MCF 10A (cell line): ENCODE results near the gene PDZD7. TPM values are rescaled to one million over a fixed set of nuclear protein-coding genes. Genes with fewer than 3 reads are reported as not detected.
A peak's percentile ranks its signal among the peaks of the same experiment; 100 is the strongest.

Experiments
- BruUV-seq: library from RNA; stranded (reverse); fragments of 400-500 nt; replicated peaks from 2 replicates; lab custom pipeline; 2021; lab: Mats Ljungman, UMichigan
- CTCF ChIA-PET: fragments of 300-600 bp; sonication (Branson Sonifier 250); formaldehyde crosslinking; extraction: SDS; loops from one replicate; lab custom pipeline; 2021; ENCODE audit warnings: antibody characterized with exemption, inconsistent platforms; lab: Yijun Ruan, JAX
- POLR2A ChIA-PET: fragments of 300-600, 350-650 bp; sonication (Branson Sonifier 250); formaldehyde crosslinking; extraction: SDS; loops from one replicate; lab custom pipeline; 2020; ENCODE audit warnings: antibody characterized with exemption, inconsistent platforms; lab: Yijun Ruan, JAX
- DNase-seq: peaks from one replicate; pipeline ENCODE4 v3.0.0-alpha.2; 2018; ENCODE audit not compliant: unreplicated experiment
- H3K27ac Mint-ChIP-seq: one replicate; pipeline ENCODE4 v1.8.0; 2022; ENCODE audit warnings: mild to moderate bottlenecking, low read depth, mixed read lengths; ENCODE audit not compliant: unreplicated experiment
- H3K27me3 Mint-ChIP-seq: one replicate; pipeline ENCODE4 v1.8.0; 2022; ENCODE audit warnings: mixed read lengths; ENCODE audit not compliant: insufficient read depth, unreplicated experiment
- H3K36me3 Mint-ChIP-seq: one replicate; pipeline ENCODE4 v1.8.0; 2022; ENCODE audit warnings: mild to moderate bottlenecking, moderate library complexity, mixed read lengths; ENCODE audit not compliant: insufficient read depth, unreplicated experiment
- H3K4me1 Mint-ChIP-seq: one replicate; pipeline ENCODE4 v1.8.0; 2022; ENCODE audit warnings: mixed read lengths; ENCODE audit not compliant: insufficient read depth, unreplicated experiment
- H3K4me3 Mint-ChIP-seq: one replicate; pipeline ENCODE4 v1.8.0; 2022; ENCODE audit warnings: mild to moderate bottlenecking, moderate library complexity, mixed read lengths; ENCODE audit not compliant: unreplicated experiment
- H3K9me3 Mint-ChIP-seq: one replicate; pipeline ENCODE4 v1.8.0; 2022; ENCODE audit warnings: mixed read lengths; ENCODE audit not compliant: unreplicated experiment
- CTCF ChIP-seq: fragments of 200-600 bp; IDR thresholded peaks from one replicate; pipeline ENCODE4 v1.8.0; 2022; ENCODE audit warnings: antibody characterized with exemption, mild to moderate bottlenecking; ENCODE audit not compliant: unreplicated experiment
- intact Hi-C: fragments of 100-400 bp; cut with micrococcal nuclease; formaldehyde crosslinking; loops from 2 replicates; pipeline ENCODE4 v1.14.1; 2022
- total RNA-seq: library from RNA; stranded (reverse); gene quantifications from 2 replicates; pipeline ENCODE4 v1.2.3, GENCODE V29; 2022

PDZD7 gene
- total RNA-seq, 1 experiment from 2014 or later: 0.58 TPM

GRCh38 chr10:101071267-101071884, 40.4 kb upstream of the PDZD7 start:
- TF ChIP-seq CTCF: no peak
- ChIA-PET CTCF (interaction anchor here (1.0 to 10.2 kb wide), 5 partner anchors 14 to 70 kb away, joined by 3 to 151 read pairs (median 8); no protein-coding TSS in a partner anchor), POLR2A (interaction anchor here (0.8 kb wide), 1 partner anchor 72 kb away, joined by 3 read pairs; no protein-coding TSS in a partner anchor)
- peaks cover 27% of the 10 kb centered on the region for H3K27me3 Mint-ChIP-seq
- no peak overlapping the region for H3K27ac Mint-ChIP-seq
- DNase-seq: peak; percentile 68
- no TSS peak for BruUV-seq
- intact Hi-C loops: no loop called here
- H3K36me3 Mint-ChIP-seq: no peaks in the 10 kb centered on the region
- no peaks in the 10 kb centered on the region for H3K9me3 Mint-ChIP-seq
- H3K4me1 Mint-ChIP-seq: peaks cover 6% of the 10 kb centered on the region
- H3K4me3 Mint-ChIP-seq: no peak overlapping the region

DNA sequence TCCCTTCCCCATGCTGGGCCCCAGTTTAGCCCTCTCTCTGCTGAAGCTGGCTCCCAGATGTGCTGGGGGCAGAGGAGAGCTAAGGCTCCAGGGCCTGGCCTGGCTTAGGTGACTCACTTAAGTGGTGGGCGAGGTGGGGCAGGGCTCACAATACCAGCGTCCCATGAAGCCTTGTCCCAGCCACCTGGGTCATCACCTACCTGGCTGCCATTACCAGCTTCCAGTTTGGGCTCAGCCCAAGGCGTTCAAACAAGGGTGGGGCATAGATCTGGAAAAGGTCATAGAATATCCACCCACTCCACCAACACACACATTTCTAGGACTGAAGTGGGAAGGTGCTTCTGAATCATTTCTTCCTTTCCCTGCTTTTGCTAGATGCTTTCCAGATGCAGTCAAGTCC, 39.2 kb upstream of the PDZD7 start:
- DNase-seq: no peak
- no peak overlapping the region for H3K27ac Mint-ChIP-seq
- TF ChIP-seq CTCF: no peak
- intact Hi-C loops: no loop called here
- peaks cover 16% of the 10 kb centered on the region for H3K27me3 Mint-ChIP-seq
- peaks cover 7% of the 10 kb centered on the region for H3K4me1 Mint-ChIP-seq
- no TSS peak for BruUV-seq
- no peaks in the 10 kb centered on the region for H3K36me3 Mint-ChIP-seq
- no peaks in the 10 kb centered on the region for H3K9me3 Mint-ChIP-seq
- no peak overlapping the region for H3K4me3 Mint-ChIP-seq
- ChIA-PET POLR2A (no interaction called here), CTCF (interaction anchor here (2.0 to 10.2 kb wide), 4 partner anchors 16 to 71 kb away, joined by 8 to 151 read pairs (median 18); no protein-coding TSS in a partner anchor)

DNA sequence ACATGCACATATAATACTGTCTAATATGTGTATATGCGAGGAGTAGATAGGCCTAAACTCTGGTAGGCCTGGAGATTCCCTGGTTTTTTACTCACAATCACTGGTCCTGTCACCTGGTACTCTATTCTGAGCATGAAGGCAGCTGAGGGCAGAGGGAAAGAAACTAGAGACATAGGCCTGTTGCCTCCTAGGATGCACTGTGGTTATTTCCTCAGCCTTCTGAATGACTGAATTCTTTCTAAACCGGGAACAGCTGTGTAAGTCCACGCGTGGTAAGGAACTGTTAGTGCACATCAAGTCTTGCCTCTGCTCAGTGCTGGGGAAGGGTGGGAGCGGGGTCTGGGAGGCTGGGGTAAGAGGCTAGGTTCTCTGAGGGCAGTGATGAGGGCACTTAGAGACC, 38.5 kb upstream of the PDZD7 start:
- Mint-ChIP-seq H3K36me3 (no peaks in the 10 kb centered on the region), H3K9me3 (no peaks in the 10 kb centered on the region), H3K27me3 (peaks cover 10% of the 10 kb centered on the region), H3K4me3 (no peak overlapping the region), H3K4me1 (peaks cover 12% of the 10 kb centered on the region), H3K27ac (no peak overlapping the region)
- BruUV-seq: no TSS peak
- DNase-seq: no peak
- TF ChIP-seq CTCF: no peak
- ChIA-PET CTCF (interaction anchor here (2.0 to 10.2 kb wide), 5 partner anchors 15 to 72 kb away, joined by 8 to 151 read pairs (median 18); no protein-coding TSS in a partner anchor), POLR2A (interaction anchor here (0.6 to 6.7 kb wide), 5 partner anchors 9 to 49 kb away, joined by 3 to 55 read pairs (median 3); no protein-coding TSS in a partner anchor)
- intact Hi-C loops: loop anchor here (5.0 kb wide), 1 partner anchor 37 kb away; the partner anchor contains the start of genes PDZD7 and SFXN3

DNA sequence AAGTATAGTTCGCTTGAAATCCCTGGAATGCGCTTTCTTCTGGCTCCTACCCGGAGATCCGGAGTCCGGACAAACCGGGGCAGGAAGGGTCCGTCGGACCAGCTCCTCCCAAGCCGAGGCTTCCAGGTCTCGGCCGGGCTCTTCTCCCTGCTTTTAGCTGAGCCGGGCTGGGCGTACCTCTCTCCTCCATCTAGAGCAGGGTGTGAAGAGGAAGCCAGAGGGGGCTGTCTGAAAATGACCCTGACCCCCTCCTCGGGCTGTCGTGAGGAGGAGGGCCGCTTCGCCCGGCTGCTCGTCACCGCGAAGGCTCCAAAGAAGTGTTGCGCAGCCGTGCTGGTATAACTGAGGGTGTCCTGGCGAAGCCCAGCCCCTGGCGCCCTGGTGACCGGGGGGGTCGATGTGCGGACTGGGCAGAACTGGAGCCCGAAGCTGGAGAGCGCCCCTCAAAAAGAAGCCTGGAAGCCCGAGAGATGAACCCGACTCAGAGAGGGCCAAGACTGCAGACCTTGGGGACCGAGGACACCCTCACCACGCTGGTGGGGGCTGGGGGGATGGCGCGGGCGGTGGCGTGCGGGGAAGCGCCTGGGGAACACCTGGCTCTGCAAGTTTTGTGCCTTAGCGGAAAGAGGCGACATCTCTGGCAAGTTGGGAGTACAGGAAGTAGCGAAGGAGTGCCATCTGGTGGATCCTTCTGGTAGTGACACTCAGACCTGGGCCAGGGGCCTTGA, 36.6 kb upstream of the PDZD7 start:
- peak; percentile 87 for DNase-seq
- ChIA-PET CTCF (interaction anchor here (0.5 to 10.2 kb wide), 17 partner anchors 12 to 990 kb away, joined by 3 to 151 read pairs (median 5); no protein-coding TSS in a partner anchor), POLR2A (interaction anchor here (0.6 to 6.7 kb wide), 12 partner anchors 9 to 1582 kb away, joined by 3 to 55 read pairs (median 4); partner anchors contain the start of genes PDZD7 and SFXN3)
- H3K27ac Mint-ChIP-seq: no peak overlapping the region
- H3K27me3 Mint-ChIP-seq: no peaks in the 10 kb centered on the region
- intact Hi-C loops: loop anchor here (1.0 to 5.0 kb wide), 4 partner anchors 7 to 48 kb away; partner anchors contain the start of genes PDZD7 and SFXN3
- H3K4me1 Mint-ChIP-seq: peaks cover 12% of the 10 kb centered on the region
- H3K36me3 Mint-ChIP-seq: no peaks in the 10 kb centered on the region
- peak overlapping the region; percentile 85 for H3K4me3 Mint-ChIP-seq
- peak; percentile 81 for TF ChIP-seq CTCF
- H3K9me3 Mint-ChIP-seq: no peaks in the 10 kb centered on the region
- BruUV-seq: no TSS peak
